ENCODE results near the gene PSMG2. TPM values are rescaled to one million over a fixed set of nuclear protein-coding genes. Genes with fewer than 3 reads are reported as not detected.
A peak's percentile ranks its signal among the peaks of the same experiment; 100 is the strongest.

Gene PSMG2
- total and polyA plus RNA-seq, 9 of the 15 experiments (the other 6 are each of a cell fraction or from before 2014, with no cell fraction given), result 59.9 to 271 (median 111) TPM

- Histone ChIP-seq H2AFZ (ENCODE audit: low read depth, low read length) (no peak overlapping the region), H3K36me3 (ENCODE audit: control insufficient read depth, insufficient read depth, low read length) (peaks cover 28% of the 10 kb centered on the region; the same call in 2 of the 3 replicates), H3K27ac (ENCODE audit: extremely low read depth, low read depth, low read length) (no peak overlapping the region), H4K20me1 (replicated peaks; ENCODE audit: control insufficient read depth, insufficient read depth, low read length) (no peaks in the 10 kb centered on the region), H3K9ac (ENCODE audit: insufficient read depth in 1 of 2, low read depth in 2 of 2, low read length in 2 of 2) (no peak overlapping the region), H3K4me2 (ENCODE audit: insufficient read depth, low read length) (no peak overlapping the region), H3K9me1 (ENCODE audit: control insufficient read depth, insufficient read depth, low read length) (no peaks in the 10 kb centered on the region), H3K4me3 (no peak overlapping the region), H3K4me1 (replicated peaks in 1 of 2; ENCODE audit: control insufficient read depth in 2 of 2, insufficient read depth in 2 of 2, low read length in 2 of 2) (no peaks in the 10 kb centered on the region), H3K9me3 (replicated peaks; ENCODE audit: control insufficient read depth, insufficient read depth, low read depth, low read length) (no peaks in the 10 kb centered on the region), H3K79me2 (ENCODE audit: control insufficient read depth, insufficient read depth, low read length) (no peaks in the 10 kb centered on the region), H3K27me3 (ENCODE audit: control insufficient read depth in 2 of 2, insufficient read depth in 2 of 2, low read length in 2 of 2) (no peaks in the 10 kb centered on the region)
- WGBS (ENCODE audit: insufficient coverage, low coverage, missing lambda C conversion rate), result 86% methylated on average over 3 of the region's 3 CpGs
- BruUV-seq (replicated peaks), result no TSS peak
- ChIA-PET POLR2A (interaction anchor here (1.0 to 1.8 kb wide), 2 partner anchors 16 to 245 kb away, joined by 3 to 8 read pairs; partner anchors contain the start of genes CEP76 and PSMG2), CTCF (ENCODE audit: low intra/inter-chr PET ratio) (no interaction called here)
- peak; percentile 81 for ATAC-seq
- intact Hi-C loops (cut with micrococcal nuclease), result no loop called here
- peak; percentile 46 for FAIRE-seq
- DNase-seq (ENCODE audit: extremely low read depth in 1 of 4, low spot score in 3 of 4), result peak in 1 of 4 experiments; percentile 20
- in situ Hi-C loops (cut with MboI), result no loop called here
- TF ChIP-seq CTCF (IDR thresholded peaks at IDR 0.05 in 2 of 3, conservative IDR thresholded peaks at IDR 0.05 in 1 of 3; ENCODE audit: insufficient read depth in 2 of 3, low read depth in 1 of 3, low read length in 3 of 3), result peak; percentile 13 to 36 (median 28); a peak in 1 of 6 replicates
- no peak for TF ChIP-seq RBM39 (optimal IDR thresholded peaks at IDR 0.05; ENCODE audit: low read depth, low read length)
- no peak for TF ChIP-seq ZNF444 (CRISPR knock-in tag; IDR thresholded peaks at IDR 0.05)
- no peak for TF ChIP-seq TCFL5 (CRISPR knock-in tag; conservative IDR thresholded peaks at IDR 0.05)
- TF ChIP-seq ZBTB11 (CRISPR knock-in tag; IDR thresholded peaks at IDR 0.05), result no peak
- TF ChIP-seq RAD21 (CRISPR knock-in tag; conservative IDR thresholded peaks at IDR 0.05 in 1 of 2, IDR thresholded peaks at IDR 0.05 in 1 of 2), result peak in 1 of 2 experiments; percentile 15; a peak in 1 of 4 replicates
- no peak for TF ChIP-seq DLX4 (CRISPR knock-in tag; IDR thresholded peaks at IDR 0.05)
- TF ChIP-seq ID3 (CRISPR knock-in tag; IDR thresholded peaks at IDR 0.05), result no peak
- no peak for TF ChIP-seq ID3 (tag; IDR thresholded peaks at IDR 0.05)
- no peak for TF ChIP-seq ZSCAN29 (IDR thresholded peaks at IDR 0.05)
- TF ChIP-seq E2F1 (CRISPR knock-in tag; IDR thresholded peaks at IDR 0.05), result no peak
- no peak for TF ChIP-seq CAMTA2 (CRISPR knock-in tag; conservative IDR thresholded peaks at IDR 0.05)
These were observed 16.7 kb upstream of the PSMG2 start for GRCh38 chr18:12686100-12686499.

Data from K562 (cell line).